ENCODE results near the gene FLYWCH1. TPM values are rescaled to one million over a fixed set of nuclear protein-coding genes. Genes with fewer than 3 reads are reported as not detected.

Gene FLYWCH1
- total and polyA plus RNA-seq, 9 of the 15 experiments (the other 6 are each of a cell fraction or from before 2014, with no cell fraction given) = 0.18 to 33.6 (median 11.3) TPM

GRCh38 chr16:2867987-2868789 lies 43.5 kb upstream of the FLYWCH1 start (continued):
- TF ChIP-seq TOE1 (IDR thresholded peaks at IDR 0.05; ENCODE audit: borderline replicate concordance) (peak; percentile 60; the same call in 1 of the 2 replicates), TOE1 (CRISPR knock-in tag; IDR thresholded peaks at IDR 0.05; ENCODE audit: borderline replicate concordance, low read depth) (no peak), ZNF253 (CRISPR knock-in tag; conservative IDR thresholded peaks at IDR 0.05) (no peak), ZNF23 (CRISPR knock-in tag; IDR thresholded peaks at IDR 0.05) (no peak), HMGN3 (IDR thresholded peaks at IDR 0.05; ENCODE audit: borderline replicate concordance, extremely low read depth, insufficient read length, low read depth, low read length) (no peak), RBFOX2 (IDR thresholded peaks at IDR 0.05; ENCODE audit: low read depth, low read length) (peak; percentile 95), FOXP4 (CRISPR knock-in tag; IDR thresholded peaks at IDR 0.05; ENCODE audit: borderline replicate concordance) (no peak; the same call in 1 of the 2 replicates), SFPQ (IDR thresholded peaks at IDR 0.05; ENCODE audit: low read depth, low read length) (no peak), SP1 (CRISPR knock-in tag; IDR thresholded peaks at IDR 0.05) (peak; percentile 81), CUX1 (CRISPR knock-in tag; IDR thresholded peaks at IDR 0.05) (peak; percentile 78), ZBTB7A (IDR thresholded peaks at IDR 0.05; ENCODE audit: borderline replicate concordance, control insufficient read depth, low read depth, low read length) (peak; percentile 88), ZNF79 (CRISPR knock-in tag; IDR thresholded peaks at IDR 0.05; ENCODE audit: low read depth) (peak; percentile 61; the same call in 1 of the 2 replicates), ATF6 (CRISPR knock-in tag; IDR thresholded peaks at IDR 0.05) (no peak), TCF3 (CRISPR knock-in tag; IDR thresholded peaks at IDR 0.05) (no peak)

All from K562 (cell line).